Progenitor cell of endocrine pancreas (in vitro differentiated cells): ENCODE results near the gene MAP1S. TPM values are rescaled to one million over a fixed set of nuclear protein-coding genes. Genes with fewer than 3 reads are reported as not detected.

ENCODE experiments used
- total RNA-seq: library from RNA; stranded (reverse); gene quantifications from 2 replicates; pipeline ENCODE4 v1.2.1, GENCODE V29; 2021

MAP1S gene
- total RNA-seq, 1 donor from 2014 or later: 94.2 TPM

Other genes with a start within 250 kb of the MAP1S start
- 16.7 and 19.8 TPM in 2 replicates for gene SLC27A1, start 249.0 kb upstream of the MAP1S start, total RNA-seq
- gene PGLS, start 207.8 kb upstream of the MAP1S start, total RNA-seq: 102 and 107 TPM in 2 replicates
- 53.6 and 54.3 TPM in 2 replicates for gene COLGALT1, start 163.8 kb upstream of the MAP1S start, total RNA-seq
- 3.9 and 4.0 TPM in 2 replicates for gene UNC13A, start 31.1 kb upstream of the MAP1S start, total RNA-seq
- 0.98 and 2.2 TPM in 2 replicates for gene FCHO1, start 32.0 kb downstream of the MAP1S start, total RNA-seq
- gene B3GNT3, start 75.7 kb downstream of the MAP1S start, total RNA-seq: 0.13 TPM in 1 of 2 replicates, not detected in the other
- gene INSL3, start 102.0 kb downstream of the MAP1S start, total RNA-seq: not detected in 2 replicates
- gene JAK3, start 128.5 kb downstream of the MAP1S start, total RNA-seq: 0.74 and 0.95 TPM in 2 replicates
- gene RPL18A, start 140.4 kb downstream of the MAP1S start, total RNA-seq: 1,687 and 1,716 TPM in 2 replicates
- not detected in 2 replicates for gene SLC5A5, start 152.5 kb downstream of the MAP1S start, total RNA-seq
- 80.2 and 84.3 TPM in 2 replicates for gene CCDC124, start 213.5 kb downstream of the MAP1S start, total RNA-seq
- gene KCNN1, start 247.6 kb downstream of the MAP1S start, total RNA-seq: 19.6 and 20.3 TPM in 2 replicates